Tibial artery (tissue), 4 donors: ENCODE measurements around the gene ZNF431.
"Not testable (repeated sequence)": the region's sequence is repeated elsewhere in the genome, so short reads cannot be mapped to it uniquely, and the experiment has no call there.

Experiments used
- DNase-seq, 2 donors: peaks; one replicate each; pipeline ENCODE4 v3.0.0-alpha.2; 2019
- H3K27ac ChIP-seq, 2 donors: fragments of 200-600 bp; sonication (generic) in 1 of 2; 1 replicate in 1 of 2; 2 replicates in 1 of 2; pipeline ENCODE4 v1.5.1; 2018 to 2019; ENCODE audit warnings: mild to moderate bottlenecking in 1 of 2
- H3K27me3 ChIP-seq, 2 donors: fragments of 200-600 bp; sonication (generic) in 1 of 2; one replicate each; pipeline versions ENCODE4 v1.5.1 to v1.6.0; 2016 to 2019
- H3K36me3 ChIP-seq, 3 donors: fragments of 200-600 bp; sonication (generic) in 2 of 3; one replicate each; pipeline ENCODE4 v1.5.1; 2016 to 2019; ENCODE audit warnings: mild to moderate bottlenecking in 2 of 3
- H3K4me1 ChIP-seq, 4 donors: fragments of 200-600 bp; sonication (generic) in 2 of 4; 1 replicate in 3 of 4; 2 replicates in 1 of 4; pipeline ENCODE4 v1.5.1; 2016 to 2019
- H3K4me3 ChIP-seq, 2 donors: fragments of 200-600 bp; sonication (generic) in 1 of 2; 1 replicate in 1 of 2; 2 replicates in 1 of 2; pipeline ENCODE4 v1.5.1; 2018 to 2019; ENCODE audit warnings: mild to moderate bottlenecking in 2 of 2
- H3K9me3 ChIP-seq, 3 donors: fragments of 200-600 bp; sonication (generic) in 1 of 3; one replicate each; pipeline ENCODE4 v1.5.1; 2016 to 2019
- CTCF ChIP-seq, 2 experiments: fragments of 200-600 bp in 1 of 2; fragments of 450-650 bp in 1 of 2; IDR thresholded peaks; one replicate each; pipeline ENCODE4 v1.5.1; 2017 to 2019; ENCODE audit warnings: antibody characterized with exemption in 2 of 2, mild to moderate bottlenecking in 1 of 2, moderate library complexity in 1 of 2
- intact Hi-C: fragments of 100-400 bp; cut with DNase I; formaldehyde crosslinking; loops from one replicate; pipeline ENCODE4 v1.15.0; 2023; ENCODE audit warnings: low total_unique reads

The ZNF431 gene

GRCh38 chr19:21221693-21222092 lies 79.9 kb downstream of the ZNF431 start:
- Histone ChIP-seq H3K27me3 (no peaks in the 10 kb centered on the region), H3K9me3 (no peaks in the 10 kb centered on the region), H3K4me3 (no peak overlapping the region), H3K4me1 (no peaks in the 10 kb centered on the region), H3K27ac (no peak overlapping the region), H3K36me3 (no peaks in the 10 kb centered on the region)
- no peak for DNase-seq
- TF ChIP-seq CTCF (IDR thresholded peaks at IDR 0.05): no peak
- intact Hi-C loops: no loop called here

GRCh38 chr19:21229938-21230337 lies 88.1 kb downstream of the ZNF431 start:
- peaks cover 0 to 10% (median 5%) of the 10 kb centered on the region in 3 donors for H3K9me3 ChIP-seq
- H3K36me3 ChIP-seq, intact Hi-C loops, DNase-seq, H3K27ac ChIP-seq, H3K4me3 ChIP-seq, H3K4me1 ChIP-seq, H3K27me3 ChIP-seq: not testable (repeated sequence)

GRCh38 chr19:21233691-21234090 lies 91.9 kb downstream of the ZNF431 start:
- no peaks in the 10 kb centered on the region for H3K36me3 ChIP-seq
- no peak overlapping the region for H3K27ac ChIP-seq
- H3K27me3 ChIP-seq: no peaks in the 10 kb centered on the region
- H3K4me1 ChIP-seq: no peaks in the 10 kb centered on the region
- no peak overlapping the region for H3K4me3 ChIP-seq
- no peak for DNase-seq
- TF ChIP-seq CTCF (IDR thresholded peaks at IDR 0.05): no peak
- intact Hi-C loops: no loop called here
- peaks cover 0 to 10% (median 5%) of the 10 kb centered on the region in 3 donors for H3K9me3 ChIP-seq

GRCh38 chr19:21236751-21237150 lies 94.9 kb downstream of the ZNF431 start:
- H3K27me3 ChIP-seq, H3K9me3 ChIP-seq, H3K4me3 ChIP-seq, DNase-seq, H3K36me3 ChIP-seq, intact Hi-C loops, H3K27ac ChIP-seq, H3K4me1 ChIP-seq: not testable (repeated sequence)

- intact Hi-C loops: no loop called here
- no peak overlapping the region for H3K4me3 ChIP-seq
- no peak for TF ChIP-seq CTCF (IDR thresholded peaks at IDR 0.05)
- H3K36me3 ChIP-seq: no peaks in the 10 kb centered on the region
- H3K27me3 ChIP-seq: no peaks in the 10 kb centered on the region
- no peaks in the 10 kb centered on the region for H3K4me1 ChIP-seq
- H3K9me3 ChIP-seq: no peaks in the 10 kb centered on the region
- no peak for DNase-seq
- H3K27ac ChIP-seq: no peak overlapping the region
These were observed 96.8 kb downstream of the ZNF431 start for GRCh38 chr19:21238670-21239069.
